HepG2 (cell line): ENCODE measurements around the gene AP3B1. TPM values are rescaled to one million over a fixed set of nuclear protein-coding genes. Genes with fewer than 3 reads are reported as not detected.

ENCODE experiments used
- ARHGAP35 ChIP-seq: sonication (generic); formaldehyde crosslinking; IDR thresholded peaks from 2 replicates; pipeline ENCODE4 v1.9.0; 2022; ENCODE audit warnings: mild to moderate bottlenecking, inconsistent platforms, moderate library complexity, missing genetic modification reagents, borderline replicate concordance
- EP300 ChIP-seq, 3 experiments: sonication (generic) in 1 of 3; formaldehyde crosslinking in 1 of 3; IDR thresholded peaks; 2 replicates each; pipeline versions ENCODE4 v1.5.1 to v1.6.1; 2011 to 2020; ENCODE audit warnings: low read depth in 2 of 3, low read length in 2 of 3, borderline replicate concordance in 1 of 3, improper control_type of control experiment in 1 of 3, mild to moderate bottlenecking in 1 of 3, missing genetic modification reagents in 1 of 3, moderate library complexity in 1 of 3
- HMGXB4 ChIP-seq, 2 experiments: sonication (generic) in 1 of 2; formaldehyde crosslinking in 1 of 2; IDR thresholded peaks; 2 replicates each; pipeline versions ENCODE4 v1.4.0 to v1.6.1; 2018 to 2020; ENCODE audit warnings: missing genetic modification reagents in 2 of 2, borderline replicate concordance in 1 of 2, low read depth in 1 of 2, mild to moderate bottlenecking in 1 of 2, missing biosample characterization in 1 of 2
- IRF2 ChIP-seq: IDR thresholded peaks from 2 replicates; pipeline ENCODE4 v1.6.1; 2018; ENCODE audit warnings: missing genetic modification reagents, missing compliant biosample characterization
- IRF9 ChIP-seq: sonication (generic); formaldehyde crosslinking; IDR thresholded peaks from 2 replicates; pipeline ENCODE4 v1.8.0; 2022; ENCODE audit warnings: missing genetic modification reagents, mild to moderate bottlenecking, borderline replicate concordance
- NFE2L1 ChIP-seq: sonication (generic); formaldehyde crosslinking; IDR thresholded peaks from 2 replicates; pipeline ENCODE4 v1.4.0; 2020; ENCODE audit warnings: missing genetic modification reagents, mild to moderate bottlenecking, borderline replicate concordance
- PATZ1 ChIP-seq: sonication (generic); formaldehyde crosslinking; IDR thresholded peaks from 2 replicates; pipeline ENCODE4 v1.4.0; 2020; ENCODE audit warnings: missing genetic modification reagents
- PLSCR1 ChIP-seq: sonication (generic); formaldehyde crosslinking; IDR thresholded peaks from 2 replicates; pipeline ENCODE4 v1.5.0; 2020; ENCODE audit warnings: missing genetic modification reagents, mild to moderate bottlenecking, borderline replicate concordance
- RERE ChIP-seq: IDR thresholded peaks from 2 replicates; pipeline ENCODE4 v1.6.1; 2016; ENCODE audit warnings: low read depth, missing genetic modification reagents, missing compliant biosample characterization
- SIX1 ChIP-seq: sonication (generic); formaldehyde crosslinking; IDR thresholded peaks from 2 replicates; pipeline ENCODE4 v1.4.0; 2020; ENCODE audit warnings: missing genetic modification reagents, borderline replicate concordance
- SMAD3 ChIP-seq: sonication (generic); formaldehyde crosslinking; IDR thresholded peaks from 2 replicates; pipeline ENCODE4 v1.4.0; 2020; ENCODE audit warnings: missing genetic modification reagents
- ZNF263 ChIP-seq: sonication (generic); formaldehyde crosslinking; IDR thresholded peaks from 2 replicates; pipeline ENCODE4 v1.4.0; 2020; ENCODE audit warnings: missing genetic modification reagents
- ZNF564 ChIP-seq: sonication (generic); formaldehyde crosslinking; IDR thresholded peaks from 2 replicates; pipeline ENCODE4 v1.8.1; 2023; ENCODE audit warnings: mild to moderate bottlenecking, missing genetic modification reagents
- polyA plus RNA-seq, 8 experiments: library from polyadenylated mRNA; depleted of rRNA in 3 of 8; stranded (reverse) in 7 of 8; unstranded in 1 of 8; fragments of >200 nt; fragmentation: Illumina TruSeq in 4 of 8; extraction: Trizol in 4 of 8; gene quantifications; 2 replicates each; pipeline versions ENCODE4 v1.2.1 to v1.2.3, GENCODE V29; 2011 to 2016; ENCODE audit warnings: low read depth in 4 of 8, missing spikeins in 1 of 8, mixed read lengths in 1 of 8; ENCODE audit not compliant: insufficient read depth in 1 of 8
- total RNA-seq, 5 experiments: library from RNA; depleted of rRNA; stranded (reverse); fragments of >200 nt; fragmentation: Illumina TruSeq; extraction: Trizol; gene quantifications; 2 replicates each; pipeline ENCODE4 v1.2.3, GENCODE V29; 2016; ENCODE audit warnings: low read depth in 1 of 5

Gene AP3B1
- total and polyA plus RNA-seq, 2 of the 13 experiments (the other 11 are each of a cell fraction or from before 2014, with no cell fraction given) = 37.7 to 51.2 TPM

- TF ChIP-seq HMGXB4 (CRISPR knock-in tag; IDR thresholded peaks at IDR 0.05; ENCODE audit: borderline replicate concordance in 1 of 2, low read depth in 1 of 2) = peak; percentile 88 to 92
- no peak for TF ChIP-seq PLSCR1 (CRISPR knock-in tag)
- 0 out of 2 replicates have a peak, but pooled peaks have one; percentile 15 for TF ChIP-seq ZNF263 (CRISPR knock-in tag)
- peak in 1 of 2 experiments; percentile 20; a peak in 1 of 4 replicates for TF ChIP-seq EP300 (IDR thresholded peaks at IDR 0.05; ENCODE audit: low read depth in 2 of 2, low read length in 2 of 2)
- TF ChIP-seq EP300 (CRISPR knock-in tag; IDR thresholded peaks at IDR 0.05; ENCODE audit: borderline replicate concordance) = no peak
- TF ChIP-seq SMAD3 (CRISPR knock-in tag) = peak; percentile 90
- 0 out of 2 replicates have a peak, but pooled peaks have one; percentile 19 for TF ChIP-seq PATZ1 (CRISPR knock-in tag)
- 0 out of 2 replicates have a peak, but pooled peaks have one; percentile 35 for TF ChIP-seq SIX1
- peak; percentile 66; the same call in 1 of the 2 replicates for TF ChIP-seq RERE
- TF ChIP-seq IRF9 = peak; percentile 76; the same call in 1 of the 2 replicates
- no peak for TF ChIP-seq NFE2L1 (CRISPR knock-in tag)
- TF ChIP-seq ZNF564 = peak; percentile 40; the same call in 1 of the 2 replicates
- peak; percentile 54 for TF ChIP-seq IRF2 (CRISPR knock-in tag)
- TF ChIP-seq ARHGAP35 (CRISPR knock-in tag) = peak; percentile 83; the same call in 1 of the 2 replicates
These were observed at the start of gene AP3B1 (continued) for GRCh38 chr5:78294248-78295034.
